Esophagus muscularis mucosa (tissue), 4 donors: ENCODE results near the gene AUTS2. TPM values are rescaled to one million over a fixed set of nuclear protein-coding genes. Genes with fewer than 3 reads are reported as not detected.

Experiments
- DNase-seq: peaks from one replicate; pipeline ENCODE4 v3.0.0-alpha.2; 2017; ENCODE audit errors: extremely low spot score
- H3K27ac ChIP-seq, 4 donors: fragments of 200-600 bp; sonication (generic); replicated peaks in 1 of 4; 1 replicate in 3 of 4; 2 replicates in 1 of 4; pipeline ENCODE4 v1.5.1; 2016 to 2019; ENCODE audit warnings: mild to moderate bottlenecking in 1 of 4
- H3K27me3 ChIP-seq, 4 donors: fragments of 200-600 bp; sonication (generic); one replicate each; pipeline versions ENCODE4 v1.5.1 to v1.6.0; 2016 to 2019
- H3K36me3 ChIP-seq, 4 donors: fragments of 200-600 bp; sonication (generic); one replicate each; pipeline ENCODE4 v1.5.1; 2016 to 2019
- H3K4me1 ChIP-seq, 4 donors: fragments of 200-600 bp; sonication (generic); one replicate each; pipeline ENCODE4 v1.5.1; 2016 to 2019
- H3K4me3 ChIP-seq, 4 donors: fragments of 200-600 bp; sonication (generic); 1 replicate in 2 of 4; 2 replicates in 2 of 4; pipeline ENCODE4 v1.5.1; 2016 to 2019; ENCODE audit warnings: mild to moderate bottlenecking in 4 of 4, moderate library complexity in 1 of 4
- H3K9me3 ChIP-seq, 4 donors: fragments of 200-600 bp; sonication (generic); 1 replicate in 3 of 4; 2 replicates in 1 of 4; pipeline ENCODE4 v1.5.1; 2016 to 2019
- CTCF ChIP-seq, 3 experiments: fragments of 200-600 bp in 2 of 3; fragments of 450-650 bp in 1 of 3; sonication (generic) in 2 of 3; IDR thresholded peaks; one replicate each; pipeline ENCODE4 v1.5.1; 2017 to 2019; ENCODE audit warnings: antibody characterized with exemption in 3 of 3, mild to moderate bottlenecking in 2 of 3, moderate library complexity in 1 of 3
- EP300 ChIP-seq: sonication (generic); formaldehyde crosslinking; IDR thresholded peaks from one replicate; pipeline ENCODE4 v1.6.1; 2017; ENCODE audit warnings: antibody characterized with exemption
- POLR2A ChIP-seq: fragments of 450-650 bp; IDR thresholded peaks from one replicate; pipeline ENCODE4 v1.6.1; 2017; ENCODE audit warnings: antibody characterized with exemption, moderate library complexity, mild to moderate bottlenecking, low read depth
- POLR2AphosphoS5 ChIP-seq, 2 donors: sonication (generic); formaldehyde crosslinking; IDR thresholded peaks; one replicate each; pipeline ENCODE4 v1.6.1; 2017; ENCODE audit warnings: antibody characterized with exemption in 2 of 2
- WGBS: methylation state at CpG from one replicate; pipeline ENCODE4 v1.1.5; 2018; 5-methylcytosine and 5-hydroxymethylcytosine counted together
- intact Hi-C: fragments of 100-400 bp; cut with DNase I; formaldehyde crosslinking; loops from one replicate; pipeline ENCODE4 v1.15.1; 2023
- total RNA-seq, 4 donors: library from RNA; depleted of rRNA; stranded (reverse); fragments of >200 nt; gene quantifications; one replicate each; pipeline versions ENCODE4 v1.1.0 to v1.2.1, GENCODE V29; 2016

The AUTS2 gene
- total RNA-seq, 4 donors from 2014 or later: 18.5 to 44.9 (median 34.2) TPM

- 90% methylated on average over 7 of the region's 7 CpGs for WGBS
- no peaks in the 10 kb centered on the region for H3K9me3 ChIP-seq
- no peak for TF ChIP-seq POLR2A
- TF ChIP-seq CTCF (IDR thresholded peaks at IDR 0.05): no peak
- no peak for TF ChIP-seq POLR2AphosphoS5 (IDR thresholded peaks at IDR 0.05)
- no peak for TF ChIP-seq EP300
Measured at GRCh38 chr7:70500261-70500660, 902.0 kb downstream of the AUTS2 start.

GRCh38 chr7:70502117-70502863, 904.0 kb downstream of the AUTS2 start:
- no peak overlapping the region for H3K27ac ChIP-seq
- no peaks in the 10 kb centered on the region for H3K27me3 ChIP-seq
- 91% methylated on average over 8 of the region's 8 CpGs for WGBS
- TF ChIP-seq CTCF (IDR thresholded peaks at IDR 0.05) (no peak), POLR2A (no peak), POLR2AphosphoS5 (IDR thresholded peaks at IDR 0.05) (no peak), EP300 (no peak)
- intact Hi-C loops: no loop called here
- no peak overlapping the region for H3K4me3 ChIP-seq
- H3K9me3 ChIP-seq: no peaks in the 10 kb centered on the region
- no peak for DNase-seq
- H3K4me1 ChIP-seq: peaks cover 2 to 20% (median 15%) of the 10 kb centered on the region in 4 donors
- H3K36me3 ChIP-seq: no peaks in the 10 kb centered on the region

More at GRCh38 chr7:70500261-70500660, 902.0 kb downstream of the AUTS2 start:
- H3K4me3 ChIP-seq: no peak overlapping the region
- no peaks in the 10 kb centered on the region for H3K27me3 ChIP-seq
- H3K4me1 ChIP-seq: peaks cover 0 to 28% (median 18%) of the 10 kb centered on the region in 4 donors
- no peaks in the 10 kb centered on the region for H3K36me3 ChIP-seq
- intact Hi-C loops: no loop called here
- H3K27ac ChIP-seq: no peak overlapping the region
- no peak for DNase-seq

GRCh38 chr7:70504254-70504653, 906.0 kb downstream of the AUTS2 start:
- 96% methylated on average over 6 of the region's 6 CpGs for WGBS
- peaks cover 0 to 2% (median 0%) of the 10 kb centered on the region in 4 donors for H3K4me1 ChIP-seq
- intact Hi-C loops: no loop called here
- DNase-seq: no peak
- no peaks in the 10 kb centered on the region for H3K36me3 ChIP-seq
- no peak overlapping the region for H3K4me3 ChIP-seq
- H3K27me3 ChIP-seq: no peaks in the 10 kb centered on the region
- TF ChIP-seq CTCF (IDR thresholded peaks at IDR 0.05) (no peak), POLR2AphosphoS5 (IDR thresholded peaks at IDR 0.05) (no peak), EP300 (no peak), POLR2A (no peak)
- H3K27ac ChIP-seq: no peak overlapping the region
- no peaks in the 10 kb centered on the region for H3K9me3 ChIP-seq

- H3K9me3 ChIP-seq: no peaks in the 10 kb centered on the region
- H3K36me3 ChIP-seq: no peaks in the 10 kb centered on the region
- intact Hi-C loops: no loop called here
- no peak overlapping the region for H3K4me3 ChIP-seq
- 83% methylated on average over 6 of the region's 6 CpGs for WGBS
- no peak overlapping the region for H3K27ac ChIP-seq
- peaks cover 0 to 2% (median 0%) of the 10 kb centered on the region in 4 donors for H3K4me1 ChIP-seq
- H3K27me3 ChIP-seq: no peaks in the 10 kb centered on the region
- no peak for TF ChIP-seq CTCF (IDR thresholded peaks at IDR 0.05)
- TF ChIP-seq POLR2AphosphoS5 (IDR thresholded peaks at IDR 0.05): no peak
- TF ChIP-seq POLR2A: no peak
- TF ChIP-seq EP300: no peak
- DNase-seq: no peak
Measured at GRCh38 chr7:70505468-70505867, 907.2 kb downstream of the AUTS2 start.
